BLaER1 treated with 17β-estradiol and CSF1 and Interleukin-3, amounts not matched to agents 10 nM and 100 nM (cell line): Measurements from ENCODE around the gene RGS9BP.

Source experiments
- H3K27ac ChIP-seq, 11 experiments: shearing (Covaris generic); formaldehyde crosslinking; 2 replicates each; pipeline ENCODE4 v1.8.1; 2022
- H3K27me3 ChIP-seq, 11 experiments: shearing (Covaris generic); formaldehyde crosslinking; 2 replicates each; pipeline ENCODE4 v1.8.1; 2022
- H3K36me3 ChIP-seq, 11 experiments: shearing (Covaris generic); formaldehyde crosslinking; 2 replicates each; pipeline ENCODE4 v1.8.1; 2022
- H3K4me1 ChIP-seq, 10 experiments: shearing (Covaris generic); formaldehyde crosslinking; 2 replicates each; pipeline ENCODE4 v1.8.1; 2022
- H3K4me2 ChIP-seq, 11 experiments: shearing (Covaris generic); formaldehyde crosslinking; 2 replicates each; pipeline ENCODE4 v1.8.1; 2022
- H3K4me3 ChIP-seq, 10 experiments: shearing (Covaris generic); formaldehyde crosslinking; 2 replicates each; pipeline ENCODE4 v1.8.1; 2022
- H3K9ac ChIP-seq, 11 experiments: shearing (Covaris generic); formaldehyde crosslinking; 2 replicates each; pipeline ENCODE4 v1.8.1; 2022
- H3K9me3 ChIP-seq, 11 experiments: shearing (Covaris generic); formaldehyde crosslinking; replicated peaks in 1 of 11; 2 replicates each; pipeline ENCODE4 v1.8.1; 2022
- H4K20me1 ChIP-seq, 11 experiments: shearing (Covaris generic); formaldehyde crosslinking; 2 replicates each; pipeline ENCODE4 v1.8.1; 2022
- Cebpa-rat ChIP-seq, 11 experiments: shearing (Covaris generic); IDR thresholded peaks; 2 replicates each; pipeline ENCODE4 v1.8.1; 2022

RGS9BP gene, protein sequence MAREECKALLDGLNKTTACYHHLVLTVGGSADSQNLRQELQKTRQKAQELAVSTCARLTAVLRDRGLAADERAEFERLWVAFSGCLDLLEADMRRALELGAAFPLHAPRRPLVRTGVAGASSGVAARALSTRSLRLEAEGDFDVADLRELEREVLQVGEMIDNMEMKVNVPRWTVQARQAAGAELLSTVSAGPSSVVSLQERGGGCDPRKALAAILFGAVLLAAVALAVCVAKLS

DNA sequence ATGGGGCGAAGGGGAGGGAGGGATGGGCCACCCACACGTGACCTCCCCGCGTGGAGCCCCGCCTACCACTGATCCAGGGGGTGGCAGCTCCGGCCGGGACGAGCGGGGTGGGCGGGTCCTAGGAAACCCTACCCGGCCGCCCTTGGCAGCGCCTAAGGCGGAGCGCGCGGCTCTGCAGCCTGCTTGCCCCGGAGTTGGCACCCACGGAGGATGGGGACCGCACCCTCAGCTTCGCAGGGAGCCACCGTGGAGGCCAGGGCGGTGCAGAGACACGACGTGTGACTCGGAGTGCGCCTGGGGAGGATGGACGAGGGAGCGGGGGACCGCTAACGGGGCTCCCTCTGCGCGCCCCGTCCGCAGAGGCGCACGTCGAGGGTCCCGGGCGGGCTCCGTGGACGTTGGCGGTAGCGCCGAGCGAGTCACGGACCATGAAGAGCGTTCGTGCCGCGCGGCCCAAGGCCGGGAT lies at the start of gene RGS9BP:
RGS9BP (plus strand) TSS at position 129 of the 466 bp plus-strand sequence. CDS start 416 bp downstream, outside the sequence.
- Histone ChIP-seq H3K27me3 (peaks cover 21 to 29% (median 23%) of the 10 kb centered on the region in 11 experiments), H3K9ac (peak within 1 kb of the TSS; percentile 77 to 87 (median 85)), H3K4me3 (peak within 1 kb of the TSS; percentile 87 to 98 (median 92)), H3K4me1 (peaks cover 32 to 56% (median 48%) of the 10 kb centered on the region in 10 experiments), H3K4me2 (peak within 1 kb of the TSS; percentile 95 to 100 (median 98)), H4K20me1 (peaks cover 37 to 56% (median 41%) of the 10 kb centered on the region in 11 experiments), H3K36me3 (peaks cover 0 to 5% (median 0%) of the 10 kb centered on the region in 11 experiments; a peak in 4 of 22 replicates), H3K9me3 (no peaks in the 10 kb centered on the region), H3K27ac (peak within 1 kb of the TSS; percentile 57 to 85 (median 77); a peak in 21 of 22 replicates)
- no peak for TF ChIP-seq Cebpa-rat (IDR thresholded peaks at IDR 0.05)

DNA sequence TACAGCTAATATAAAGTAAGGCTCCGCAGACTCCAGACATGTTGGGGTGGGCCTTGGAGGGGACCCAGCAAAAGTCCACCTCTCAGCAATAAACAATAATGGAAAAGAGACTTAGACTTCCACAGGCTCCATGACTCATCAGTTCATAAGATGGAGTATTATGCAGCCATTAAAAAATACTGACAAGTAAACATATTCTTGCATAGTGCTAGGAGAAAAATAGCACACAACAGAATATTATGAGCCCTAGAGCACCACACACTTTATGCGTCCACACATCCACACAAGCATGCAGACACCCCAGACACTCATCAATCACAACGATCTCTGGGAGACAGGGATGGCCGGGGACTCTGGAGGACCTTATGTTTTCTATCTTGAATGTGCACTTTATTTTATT lies 48.7 kb upstream of the RGS9BP start:
- Histone ChIP-seq H3K4me3 (no peak overlapping the region), H3K27ac (peak overlapping the region in 1 of 11 experiments; percentile 25; a peak in 1 of 22 replicates), H3K4me2 (peak overlapping the region in 7 of 11 experiments; percentile 15 to 65 (median 55); a peak in 11 of 22 replicates), H3K9me3 (no peaks in the 10 kb centered on the region), H3K9ac (0 out of 22 replicates have a peak overlapping the region, but pooled peaks of 1 of the 11 experiments have one; percentile 9), H3K27me3 (no peaks in the 10 kb centered on the region), H4K20me1 (peaks cover 0 to 27% (median 5%) of the 10 kb centered on the region in 11 experiments; a peak in 10 of 22 replicates), H3K4me1 (peaks cover 0 to 15% (median 11%) of the 10 kb centered on the region in 10 experiments; a peak in 15 of 20 replicates), H3K36me3 (peaks cover 80 to 100% (median 93%) of the 10 kb centered on the region in 11 experiments)
- TF ChIP-seq Cebpa-rat (IDR thresholded peaks at IDR 0.05), result no peak

DNA sequence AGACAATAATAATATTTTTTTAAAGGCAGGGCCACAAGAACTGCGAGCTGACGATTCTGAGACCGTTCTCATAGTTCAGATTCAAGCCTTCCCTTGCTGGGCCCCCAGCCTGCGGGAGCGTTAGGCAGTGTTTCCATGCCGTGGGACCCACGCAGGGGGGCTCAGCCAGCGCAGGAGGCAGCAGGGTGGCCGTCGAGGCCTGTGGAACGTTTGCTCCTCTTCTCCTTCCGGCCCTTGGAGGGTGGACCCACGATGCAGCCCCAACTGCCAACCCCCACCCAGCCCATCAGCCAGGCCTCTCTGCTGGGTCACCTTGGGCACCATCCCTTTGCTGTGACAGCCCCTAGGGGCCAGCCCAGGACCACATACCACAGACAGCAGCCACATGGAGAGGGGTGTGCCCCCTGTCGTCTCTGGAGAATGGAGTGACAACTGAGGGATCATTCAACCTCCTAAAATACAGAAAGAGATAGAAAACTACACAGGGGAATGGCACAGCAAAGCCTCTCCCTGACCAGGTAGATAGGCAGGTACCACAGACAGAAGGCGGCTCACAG lies 47.9 kb upstream of the RGS9BP start:
- no peaks in the 10 kb centered on the region for H3K27me3 ChIP-seq
- H3K4me2 ChIP-seq, result no peak overlapping the region
- peaks cover 75 to 100% (median 91%) of the 10 kb centered on the region in 11 experiments for H3K36me3 ChIP-seq
- H4K20me1 ChIP-seq, result peaks cover 0 to 23% (median 5%) of the 10 kb centered on the region in 11 experiments; a peak in 10 of 22 replicates
- no peak for TF ChIP-seq Cebpa-rat (IDR thresholded peaks at IDR 0.05)
- H3K9me3 ChIP-seq, result no peaks in the 10 kb centered on the region
- H3K4me3 ChIP-seq, result no peak overlapping the region
- no peak overlapping the region for H3K27ac ChIP-seq
- H3K4me1 ChIP-seq, result peaks cover 0 to 15% (median 11%) of the 10 kb centered on the region in 10 experiments; a peak in 15 of 20 replicates
- H3K9ac ChIP-seq, result no peak overlapping the region

DNA sequence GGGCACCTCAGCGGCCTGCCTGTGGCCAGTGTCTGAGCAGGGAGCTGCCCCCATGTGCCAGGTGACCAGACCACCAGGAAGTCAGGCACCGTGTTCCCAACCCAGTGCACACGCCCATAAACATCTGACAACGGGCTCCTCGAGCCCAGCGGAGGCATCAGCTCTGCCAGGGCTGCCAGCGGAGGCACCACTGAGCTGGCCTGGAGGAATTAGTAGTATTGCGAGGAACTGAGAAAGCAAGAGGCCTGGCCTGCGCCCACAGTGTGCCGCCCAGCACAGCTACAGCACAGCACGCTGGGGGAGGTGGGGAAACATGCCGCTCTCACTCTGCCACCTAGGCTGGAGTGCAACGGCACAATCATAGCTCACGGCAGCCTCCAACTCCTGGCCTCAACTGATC lies 45.3 kb upstream of the RGS9BP start:
- Histone ChIP-seq H3K9me3 (no peaks in the 10 kb centered on the region), H3K4me3 (no peak overlapping the region), H3K4me1 (peaks cover 0 to 12% (median 8%) of the 10 kb centered on the region in 10 experiments; a peak in 13 of 20 replicates), H3K27me3 (no peaks in the 10 kb centered on the region), H3K27ac (no peak overlapping the region), H3K9ac (no peak overlapping the region), H3K4me2 (no peak overlapping the region), H3K36me3 (peaks cover 74 to 100% (median 91%) of the 10 kb centered on the region in 11 experiments), H4K20me1 (peaks cover 0 to 32% (median 5%) of the 10 kb centered on the region in 11 experiments; a peak in 10 of 22 replicates)
- no peak for TF ChIP-seq Cebpa-rat (IDR thresholded peaks at IDR 0.05)

DNA sequence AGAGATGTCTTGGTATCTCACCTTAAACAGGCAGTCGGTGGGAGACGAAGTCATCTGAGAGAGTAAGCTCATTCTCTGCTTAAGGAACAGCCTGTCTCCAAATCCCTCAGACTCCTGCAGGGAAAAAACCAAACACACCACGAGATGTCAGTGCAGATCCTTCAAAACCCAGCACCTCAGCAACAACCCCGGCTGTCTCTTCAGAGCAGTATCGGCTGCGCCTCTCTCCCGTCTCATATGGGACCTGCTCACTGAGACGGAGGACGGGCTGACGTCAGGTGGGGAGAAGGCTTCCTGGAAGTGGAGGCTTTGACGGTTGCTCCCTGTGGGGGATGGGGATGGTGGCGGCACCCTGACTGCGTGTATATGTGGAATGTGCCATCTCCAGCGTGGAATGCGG lies 44.3 kb upstream of the RGS9BP start:
- no peak for TF ChIP-seq Cebpa-rat (IDR thresholded peaks at IDR 0.05)
- H3K27me3 ChIP-seq, result no peaks in the 10 kb centered on the region
- no peak overlapping the region for H3K4me3 ChIP-seq
- peaks cover 75 to 100% (median 91%) of the 10 kb centered on the region in 11 experiments for H3K36me3 ChIP-seq
- no peaks in the 10 kb centered on the region for H3K9me3 ChIP-seq
- H3K9ac ChIP-seq, result no peak overlapping the region
- H4K20me1 ChIP-seq, result peaks cover 0 to 28% (median 6%) of the 10 kb centered on the region in 11 experiments; a peak in 11 of 22 replicates
- H3K27ac ChIP-seq, result no peak overlapping the region
- no peak overlapping the region for H3K4me2 ChIP-seq
- H3K4me1 ChIP-seq, result peaks cover 0 to 7% (median 6%) of the 10 kb centered on the region in 10 experiments; a peak in 13 of 20 replicates

DNA sequence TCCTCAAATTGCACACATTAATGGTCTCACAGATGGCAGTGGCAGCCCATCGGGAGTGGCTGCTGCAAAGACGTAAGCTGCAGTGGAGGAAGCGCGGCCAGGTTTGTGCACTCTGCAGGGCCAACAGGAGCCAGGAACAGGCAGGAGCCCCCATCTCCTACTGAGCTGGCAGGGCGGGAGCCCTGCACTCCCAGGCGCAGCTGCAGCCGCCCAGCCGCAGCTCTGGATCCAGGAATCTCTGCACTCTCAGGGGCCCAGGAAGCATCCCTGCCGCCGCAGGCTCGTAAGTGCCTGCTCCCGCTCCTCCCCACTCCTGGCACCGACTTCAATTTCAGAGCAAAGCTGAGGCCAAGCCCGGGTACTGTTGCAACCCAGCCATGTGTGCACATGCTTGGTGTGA lies 38.2 kb upstream of the RGS9BP start:
- no peaks in the 10 kb centered on the region for H3K4me1 ChIP-seq
- H3K4me3 ChIP-seq, result no peak overlapping the region
- H3K27me3 ChIP-seq, result no peaks in the 10 kb centered on the region
- peaks cover 71 to 100% (median 95%) of the 10 kb centered on the region in 11 experiments for H3K36me3 ChIP-seq
- H3K4me2 ChIP-seq, result no peak overlapping the region
- peaks cover 0 to 6% (median 0%) of the 10 kb centered on the region in 11 experiments; a peak in 1 of 22 replicates for H3K9me3 ChIP-seq
- TF ChIP-seq Cebpa-rat (IDR thresholded peaks at IDR 0.05), result no peak
- no peak overlapping the region for H3K27ac ChIP-seq
- no peak overlapping the region for H3K9ac ChIP-seq
- peaks cover 0 to 21% (median 0%) of the 10 kb centered on the region in 11 experiments; a peak in 6 of 22 replicates for H4K20me1 ChIP-seq

DNA sequence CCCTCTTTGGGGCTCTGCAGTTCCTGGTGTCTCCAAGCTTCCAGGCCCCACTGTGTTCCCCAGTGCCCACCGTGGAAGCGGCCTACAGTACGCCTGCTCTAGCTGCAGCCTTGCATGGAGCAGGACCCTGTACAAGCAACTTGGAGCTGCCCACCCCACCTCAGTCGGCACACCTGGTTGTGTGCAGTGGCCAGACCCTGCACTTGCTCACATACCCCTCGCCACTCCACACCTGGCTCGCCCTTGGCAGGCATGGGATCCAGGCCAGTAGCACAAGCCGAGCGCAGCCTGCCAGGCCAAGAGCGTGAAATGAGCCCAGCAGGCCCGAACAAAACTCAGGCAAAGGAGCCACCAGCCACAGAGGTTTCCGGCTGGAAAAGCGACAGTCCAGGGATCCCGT lies 37.0 kb upstream of the RGS9BP start:
- peaks cover 0 to 6% (median 0%) of the 10 kb centered on the region in 11 experiments; a peak in 1 of 22 replicates for H3K9me3 ChIP-seq
- no peak overlapping the region for H3K27ac ChIP-seq
- no peak overlapping the region for H3K4me2 ChIP-seq
- no peak overlapping the region for H3K9ac ChIP-seq
- no peak for TF ChIP-seq Cebpa-rat (IDR thresholded peaks at IDR 0.05)
- peaks cover 77 to 100% (median 97%) of the 10 kb centered on the region in 11 experiments for H3K36me3 ChIP-seq
- H3K4me1 ChIP-seq, result no peaks in the 10 kb centered on the region
- no peak overlapping the region for H3K4me3 ChIP-seq
- H4K20me1 ChIP-seq, result peaks cover 0 to 21% (median 0%) of the 10 kb centered on the region in 11 experiments; a peak in 6 of 22 replicates
- no peaks in the 10 kb centered on the region for H3K27me3 ChIP-seq

DNA sequence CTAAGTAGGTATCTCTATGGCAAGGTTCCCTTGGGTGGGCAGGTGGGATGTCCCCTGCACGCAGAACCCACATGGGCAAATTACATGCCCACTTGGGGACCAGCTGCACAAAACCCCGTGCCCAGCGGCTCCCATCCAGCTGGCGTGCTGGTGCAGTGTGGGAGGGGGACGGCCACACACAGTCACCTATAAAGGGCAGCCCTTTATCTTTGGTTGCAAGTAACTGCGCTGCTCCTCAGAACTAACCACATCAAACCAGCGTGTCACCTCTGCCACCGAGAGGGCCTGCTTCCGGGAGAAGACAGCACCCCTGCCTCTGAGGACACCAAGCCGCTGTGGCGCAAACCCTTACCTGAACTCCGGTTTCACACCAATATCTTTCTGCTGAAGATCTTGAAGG lies 32.9 kb upstream of the RGS9BP start:
- Histone ChIP-seq H4K20me1 (peaks cover 0 to 5% (median 0%) of the 10 kb centered on the region in 11 experiments; a peak in 4 of 22 replicates), H3K36me3 (peaks cover 88 to 100% (median 96%) of the 10 kb centered on the region in 11 experiments), H3K27me3 (no peaks in the 10 kb centered on the region), H3K27ac (no peak overlapping the region), H3K4me3 (no peak overlapping the region), H3K4me2 (no peak overlapping the region), H3K4me1 (no peaks in the 10 kb centered on the region), H3K9me3 (peaks cover 0 to 6% (median 0%) of the 10 kb centered on the region in 11 experiments; a peak in 1 of 22 replicates), H3K9ac (no peak overlapping the region)
- no peak for TF ChIP-seq Cebpa-rat (IDR thresholded peaks at IDR 0.05)

DNA sequence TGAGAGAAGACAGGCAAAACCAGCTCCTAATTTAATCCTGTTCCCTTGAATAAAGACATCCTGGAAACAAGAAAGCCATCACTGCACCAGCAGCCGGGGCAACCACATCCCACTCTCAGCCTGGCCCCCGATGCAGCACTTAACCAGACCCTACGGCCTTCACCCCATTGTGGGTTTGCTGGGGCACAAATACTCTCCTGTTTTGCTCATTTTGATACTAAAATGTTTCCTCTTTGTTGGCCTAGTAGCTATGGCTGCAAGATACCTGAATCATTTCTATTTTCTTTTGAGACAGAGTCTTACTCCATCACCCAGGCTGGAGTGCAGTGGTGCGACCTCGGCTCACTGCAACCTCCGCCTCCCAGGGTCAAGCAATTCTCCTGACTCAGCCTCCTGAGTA lies 29.1 kb upstream of the RGS9BP start:
- no peak for TF ChIP-seq Cebpa-rat (IDR thresholded peaks at IDR 0.05)
- H3K9ac ChIP-seq, result no peak overlapping the region
- H3K4me2 ChIP-seq, result no peak overlapping the region
- H4K20me1 ChIP-seq, result peaks cover under 1 to 24% (median 17%) of the 10 kb centered on the region in 11 experiments; a peak in 17 of 22 replicates
- peaks cover 0 to 4% (median under 1%) of the 10 kb centered on the region in 10 experiments; a peak in 3 of 20 replicates for H3K4me1 ChIP-seq
- no peaks in the 10 kb centered on the region for H3K27me3 ChIP-seq
- no peak overlapping the region for H3K4me3 ChIP-seq
- H3K36me3 ChIP-seq, result peaks cover 85 to 100% (median 91%) of the 10 kb centered on the region in 11 experiments
- H3K9me3 ChIP-seq, result no peaks in the 10 kb centered on the region
- H3K27ac ChIP-seq, result no peak overlapping the region
